Right lobe of liver (tissue), 4 donors: ENCODE data around the gene MYO1D.

Experiments
- CTCF ChIP-seq, 4 donors: fragments of 200-600 bp in 3 of 4; fragments of 450-650 bp in 1 of 4; IDR thresholded peaks; one replicate each; pipeline versions ENCODE4 v1.5.1 to v1.8.0; 2016 to 2022; ENCODE audit warnings: antibody characterized with exemption in 4 of 4, mild to moderate bottlenecking in 2 of 4
- POLR2A ChIP-seq: fragments of 450-650 bp; IDR thresholded peaks from one replicate; pipeline ENCODE4 v1.6.1; 2017; ENCODE audit warnings: antibody characterized with exemption, mild to moderate bottlenecking
- donor health status: DM: no; HTN: no; CAD: no.
- donor health status: DM: no; HTN: no; CAD: no.
- donor health status: DM: no; HTN: yes; CAD: no.

- no peak for TF ChIP-seq CTCF (IDR thresholded peaks at IDR 0.05)
- no peak for TF ChIP-seq POLR2A
Measured at GRCh38 chr17:32502710-32503109, 374.2 kb downstream of the MYO1D start.
